Upper lobe of left lung (tissue), 4 donors: ENCODE data around the gene TBC1D8.

Source experiments
- EP300 ChIP-seq, 4 donors: sonication (generic); formaldehyde crosslinking; IDR thresholded peaks; one replicate each; pipeline ENCODE4 v1.5.1; 2017; ENCODE audit warnings: antibody characterized with exemption in 4 of 4, control low read depth in 2 of 4
- TF ChIP-seq, protein P1 (sequence below), 6 experiments: fragments of 450-650 bp in 4 of 6; fragments of 200-600 bp in 2 of 6; sonication (generic) in 2 of 6; IDR thresholded peaks; one replicate each; pipeline ENCODE4 v1.5.1; 2016 to 2019; ENCODE audit warnings: antibody characterized with exemption in 6 of 6

GRCh38 chr2:101012054-101012705, 139.0 kb downstream of the TBC1D8 start:
- TF ChIP-seq, protein P1, sequence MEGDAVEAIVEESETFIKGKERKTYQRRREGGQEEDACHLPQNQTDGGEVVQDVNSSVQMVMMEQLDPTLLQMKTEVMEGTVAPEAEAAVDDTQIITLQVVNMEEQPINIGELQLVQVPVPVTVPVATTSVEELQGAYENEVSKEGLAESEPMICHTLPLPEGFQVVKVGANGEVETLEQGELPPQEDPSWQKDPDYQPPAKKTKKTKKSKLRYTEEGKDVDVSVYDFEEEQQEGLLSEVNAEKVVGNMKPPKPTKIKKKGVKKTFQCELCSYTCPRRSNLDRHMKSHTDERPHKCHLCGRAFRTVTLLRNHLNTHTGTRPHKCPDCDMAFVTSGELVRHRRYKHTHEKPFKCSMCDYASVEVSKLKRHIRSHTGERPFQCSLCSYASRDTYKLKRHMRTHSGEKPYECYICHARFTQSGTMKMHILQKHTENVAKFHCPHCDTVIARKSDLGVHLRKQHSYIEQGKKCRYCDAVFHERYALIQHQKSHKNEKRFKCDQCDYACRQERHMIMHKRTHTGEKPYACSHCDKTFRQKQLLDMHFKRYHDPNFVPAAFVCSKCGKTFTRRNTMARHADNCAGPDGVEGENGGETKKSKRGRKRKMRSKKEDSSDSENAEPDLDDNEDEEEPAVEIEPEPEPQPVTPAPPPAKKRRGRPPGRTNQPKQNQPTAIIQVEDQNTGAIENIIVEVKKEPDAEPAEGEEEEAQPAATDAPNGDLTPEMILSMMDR (IDR thresholded peaks at IDR 0.05) = no peak
- TF ChIP-seq EP300 (IDR thresholded peaks at IDR 0.05) = no peak
